ENCODE data around the gene NRG3. TPM values are rescaled to one million over a fixed set of nuclear protein-coding genes. Genes with fewer than 3 reads are reported as not detected.
"Not testable (repeated sequence)": the region's sequence is repeated elsewhere in the genome, so short reads cannot be mapped to it uniquely, and the experiment has no call there.

NRG3 gene
- total RNA-seq, 8 experiments from 2014 or later = 0.28 to 17.2 (median 13.6) TPM; not detected in 1

- in situ Hi-C loops (cut with MboI; ENCODE audit: low pct_unique_long_range_greater_than_20kb in 2 of 9, low sequenced_read_pairs in 9 of 9, unreplicated experiment in 9 of 9); H3K27ac ChIP-seq; H3K4me1 ChIP-seq (replicated peaks in 1 of 2); ATAC-seq (replicated peaks in 6 of 8); H3K4me3 ChIP-seq: not testable (repeated sequence)
- WGBS, 10 experiments = 11 to 97% (median 84%) methylated on average over 2 to 8 of the region's 8 CpGs
Observed at GRCh38 chr10:83006479-83006878, 1131.5 kb downstream of the NRG3 start.

- WGBS, 10 experiments = 0 to 100% (median 86%) methylated on average over 2 to 3 of the region's 3 CpGs; no CpG with 5 or more reads in 1 of the 10 experiments
- ATAC-seq (replicated peaks in 6 of 8) = peak in 1 of 8 experiments; percentile 57
- H3K4me3 ChIP-seq = no peak overlapping the region
- H3K4me1 ChIP-seq (replicated peaks in 1 of 2) = no peaks in the 10 kb centered on the region
- H3K27ac ChIP-seq = no peak overlapping the region
- in situ Hi-C loops (cut with MboI; ENCODE audit: low pct_unique_long_range_greater_than_20kb in 2 of 9, low sequenced_read_pairs in 9 of 9, unreplicated experiment in 9 of 9) = no loop called here
Observed at GRCh38 chr10:83007510-83007909, 1132.5 kb downstream of the NRG3 start.

- in situ Hi-C loops (cut with MboI; ENCODE audit: low pct_unique_long_range_greater_than_20kb in 2 of 9, low sequenced_read_pairs in 9 of 9, unreplicated experiment in 9 of 9) = no loop called here
- peak; percentile 44 to 98 (median 69) for ATAC-seq (replicated peaks in 6 of 8)
- 0 to 58% (median 18%) methylated on average over 1 to 3 of the region's 3 CpGs; no CpG with 5 or more reads in 3 of the 10 experiments for WGBS, 10 experiments
Observed at GRCh38 chr10:83012866-83013265, 1137.9 kb downstream of the NRG3 start.

DNA sequence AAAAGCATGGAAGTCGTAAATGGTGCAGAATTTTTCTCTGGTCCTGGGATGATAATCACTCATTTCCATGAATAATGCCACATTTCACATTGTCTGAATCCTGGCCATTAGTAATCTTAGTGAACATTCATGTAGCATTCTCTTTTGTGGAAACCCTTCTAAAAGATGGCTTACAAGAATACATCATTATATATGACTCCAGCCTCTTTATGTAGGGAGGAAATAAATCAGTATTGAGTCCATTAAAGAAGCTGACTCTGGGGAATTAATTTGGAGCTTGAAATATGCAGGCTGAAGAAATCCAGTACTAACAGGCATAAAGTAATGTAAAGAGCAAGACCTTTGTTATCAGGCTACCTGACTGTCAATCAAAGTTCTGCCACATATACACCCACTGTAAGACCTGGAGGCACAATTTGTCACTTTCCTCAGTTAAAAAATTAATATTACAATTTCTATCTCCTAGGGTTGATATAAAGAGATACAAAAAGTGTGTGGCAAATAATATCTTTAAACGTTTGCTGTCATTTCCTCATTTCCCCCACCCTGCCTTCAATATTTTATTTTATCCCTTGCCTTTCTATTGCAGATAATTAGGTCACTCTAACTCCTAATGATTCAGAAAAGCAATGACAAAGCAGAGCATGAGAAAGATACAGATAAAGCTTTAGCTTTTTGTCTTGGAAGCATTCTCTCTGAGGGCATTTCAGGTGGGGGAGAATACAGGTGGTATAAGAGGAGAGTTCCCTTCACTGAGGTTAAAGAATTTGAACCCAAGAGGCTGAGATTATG, 1142.3 kb downstream of the NRG3 start:
- in situ Hi-C loops (cut with MboI; ENCODE audit: low pct_unique_long_range_greater_than_20kb in 2 of 9, low sequenced_read_pairs in 9 of 9, unreplicated experiment in 9 of 9) = no loop called here
- peak overlapping the region in 1 of 2 donors; percentile 54 for H3K27ac ChIP-seq
- WGBS, 10 experiments = 0 to 59% (median 34%) methylated on average over 1 to 2 of the region's 2 CpGs
- no peak overlapping the region for H3K4me3 ChIP-seq
- peak in 5 of 8 experiments; percentile 73 to 90 (median 88) for ATAC-seq (replicated peaks in 6 of 8)
- H3K4me1 ChIP-seq (replicated peaks in 1 of 2) = peaks cover 0 to 26% of the 10 kb centered on the region in 2 donors

More at GRCh38 chr10:83012866-83013265, 1137.9 kb downstream of the NRG3 start:
- Histone ChIP-seq H3K4me1 (replicated peaks in 1 of 2) (peaks cover 0 to 26% of the 10 kb centered on the region in 2 donors), H3K4me3 (no peak overlapping the region), H3K27ac (no peak overlapping the region)

DNA sequence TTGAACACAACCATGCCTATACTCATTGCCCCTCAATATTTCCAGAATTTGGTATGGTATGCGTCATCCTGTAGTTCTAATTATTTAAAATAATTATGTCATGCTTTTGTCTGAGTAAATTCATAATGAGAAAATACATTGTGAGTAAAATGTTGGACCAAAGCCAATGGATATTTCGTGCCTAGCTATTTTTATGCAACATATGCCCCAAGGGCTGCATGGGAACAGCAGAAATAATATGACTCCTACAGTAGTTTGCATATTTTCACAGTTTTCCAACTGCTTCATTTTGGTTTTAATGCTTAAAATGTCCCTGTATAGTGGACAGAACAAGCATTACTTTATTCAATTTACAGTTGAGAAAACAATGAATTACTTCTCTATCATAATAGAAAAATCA, 1148.7 kb downstream of the NRG3 start:
- peak in 3 of 8 experiments; percentile 56 to 78 (median 68) for ATAC-seq (replicated peaks in 6 of 8)
- Histone ChIP-seq H3K4me1 (replicated peaks in 1 of 2) (no peaks in the 10 kb centered on the region), H3K27ac (no peak overlapping the region), H3K4me3 (no peak overlapping the region)
- in situ Hi-C loops (cut with MboI; ENCODE audit: low pct_unique_long_range_greater_than_20kb in 2 of 9, low sequenced_read_pairs in 9 of 9, unreplicated experiment in 9 of 9) = no loop called here
- WGBS, 10 experiments = 0 to 80% (median 41%) methylated on average over 1 to 2 of the region's 2 CpGs; no CpG with 5 or more reads in 2 of the 10 experiments

All from motor neuron (in vitro differentiated cells).